AG09319 (cell line): ENCODE results near the gene TXLNG.

Source experiments
- DNase-seq: peaks from one replicate; pipeline ENCODE4 v3.0.0-alpha.2; 2010; ENCODE audit warnings: low read depth; ENCODE audit errors: extremely low read depth
- TF ChIP-seq, protein P1 (sequence below): IDR thresholded peaks from 2 replicates; pipeline ENCODE4 v1.5.1; 2011; ENCODE audit warnings: low read depth, mild to moderate bottlenecking, inconsistent platforms, low read length, moderate library complexity

Gene TXLNG

DNA sequence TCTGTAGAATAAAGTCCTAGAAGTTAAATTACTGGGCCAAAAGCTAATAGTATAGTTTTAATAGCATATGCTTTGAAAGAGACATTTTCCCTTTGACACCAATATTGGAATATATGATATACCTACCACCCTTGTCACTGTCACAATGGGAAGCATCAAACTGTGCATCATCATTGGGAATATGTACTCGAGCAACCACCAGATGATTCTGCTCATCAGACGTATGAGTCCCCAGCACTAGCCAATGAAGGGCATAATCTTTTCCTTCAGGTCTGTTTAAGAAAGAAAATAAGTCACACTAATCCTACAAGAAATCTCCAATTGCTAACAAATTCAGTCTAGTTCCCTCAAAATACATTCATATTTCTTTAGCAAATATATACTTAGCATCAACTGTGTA lies 76.6 kb downstream of the TXLNG start:
- DNase-seq, result no peak
- TF ChIP-seq, protein P1, sequence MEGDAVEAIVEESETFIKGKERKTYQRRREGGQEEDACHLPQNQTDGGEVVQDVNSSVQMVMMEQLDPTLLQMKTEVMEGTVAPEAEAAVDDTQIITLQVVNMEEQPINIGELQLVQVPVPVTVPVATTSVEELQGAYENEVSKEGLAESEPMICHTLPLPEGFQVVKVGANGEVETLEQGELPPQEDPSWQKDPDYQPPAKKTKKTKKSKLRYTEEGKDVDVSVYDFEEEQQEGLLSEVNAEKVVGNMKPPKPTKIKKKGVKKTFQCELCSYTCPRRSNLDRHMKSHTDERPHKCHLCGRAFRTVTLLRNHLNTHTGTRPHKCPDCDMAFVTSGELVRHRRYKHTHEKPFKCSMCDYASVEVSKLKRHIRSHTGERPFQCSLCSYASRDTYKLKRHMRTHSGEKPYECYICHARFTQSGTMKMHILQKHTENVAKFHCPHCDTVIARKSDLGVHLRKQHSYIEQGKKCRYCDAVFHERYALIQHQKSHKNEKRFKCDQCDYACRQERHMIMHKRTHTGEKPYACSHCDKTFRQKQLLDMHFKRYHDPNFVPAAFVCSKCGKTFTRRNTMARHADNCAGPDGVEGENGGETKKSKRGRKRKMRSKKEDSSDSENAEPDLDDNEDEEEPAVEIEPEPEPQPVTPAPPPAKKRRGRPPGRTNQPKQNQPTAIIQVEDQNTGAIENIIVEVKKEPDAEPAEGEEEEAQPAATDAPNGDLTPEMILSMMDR, result no peak

DNA sequence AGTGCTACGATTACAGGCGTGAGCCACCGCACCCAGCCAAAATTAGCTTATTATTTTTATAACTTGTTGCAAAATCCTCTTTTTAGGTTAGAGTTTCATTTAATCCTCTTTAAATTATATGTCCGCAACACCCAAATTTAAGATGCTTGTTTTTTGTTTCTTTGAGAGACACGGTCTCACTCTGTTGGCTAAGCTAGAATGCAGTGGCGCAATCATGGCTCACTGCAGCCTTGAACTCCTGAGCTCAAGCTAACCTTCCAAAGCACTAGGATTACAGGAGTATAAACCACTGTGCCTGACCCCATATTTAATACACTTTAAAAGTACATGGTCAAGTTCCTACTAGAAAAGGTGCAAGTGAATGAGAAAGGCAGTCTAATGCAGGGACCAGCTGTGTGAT lies 81.7 kb downstream of the TXLNG start:
- no peak for DNase-seq
- TF ChIP-seq, protein P1, result no peak

DNA sequence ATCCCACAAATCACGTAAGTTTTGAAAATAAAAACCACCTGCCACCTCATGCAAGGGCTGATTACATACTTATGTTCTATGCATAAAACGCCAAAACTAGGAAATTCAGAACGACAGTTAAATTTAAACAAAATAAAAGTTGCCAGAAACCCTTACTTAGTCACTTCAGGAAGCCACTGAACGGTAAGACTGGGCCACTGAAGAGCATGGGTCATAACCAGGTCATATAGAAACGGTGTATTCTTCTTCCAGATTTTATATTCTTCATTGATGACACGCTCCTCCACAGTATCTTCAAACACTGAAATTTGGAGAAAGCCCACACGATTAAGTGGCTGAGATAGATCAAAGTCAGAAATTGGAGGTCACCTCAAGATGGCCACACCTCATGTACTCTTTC lies 82.7 kb downstream of the TXLNG start:
- TF ChIP-seq, protein P1, result no peak
- no peak for DNase-seq

DNA sequence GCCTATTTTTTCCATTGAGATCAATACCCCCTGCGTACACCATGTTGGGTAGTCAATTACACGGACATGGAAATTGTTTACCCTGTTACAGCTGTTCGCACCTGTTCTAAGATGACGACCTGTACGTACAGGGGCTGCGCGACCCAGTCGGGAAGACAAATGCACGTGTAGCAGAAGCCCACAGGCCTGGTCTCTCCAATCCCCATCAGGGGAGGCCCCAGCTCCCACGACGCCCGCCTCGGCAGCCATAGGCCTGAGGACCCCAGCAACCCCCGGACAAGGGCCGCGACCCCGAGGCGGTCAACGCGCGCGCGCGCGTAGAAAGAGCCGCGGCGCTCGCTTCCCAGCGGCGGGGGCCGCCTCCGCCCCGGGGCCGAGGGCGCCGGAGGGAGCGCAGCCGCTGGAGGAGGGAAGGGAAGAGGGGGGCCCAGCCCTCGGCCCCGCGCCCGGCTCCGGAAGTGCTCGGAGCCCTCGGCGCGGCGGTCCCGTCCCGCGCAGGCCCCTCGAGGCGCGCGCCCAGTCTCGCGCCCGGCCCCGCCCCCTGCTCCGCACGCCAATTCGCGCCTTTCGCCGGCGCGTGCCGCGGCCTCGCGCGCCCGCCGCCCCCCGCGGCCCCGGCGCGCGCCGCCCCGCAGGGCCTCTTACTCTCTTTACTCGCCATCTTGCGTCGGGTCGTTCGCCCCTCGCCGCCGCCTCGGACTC lies 83.3 kb downstream of the TXLNG start:
- TF ChIP-seq, protein P1, result no peak
- no peak for DNase-seq

DNA sequence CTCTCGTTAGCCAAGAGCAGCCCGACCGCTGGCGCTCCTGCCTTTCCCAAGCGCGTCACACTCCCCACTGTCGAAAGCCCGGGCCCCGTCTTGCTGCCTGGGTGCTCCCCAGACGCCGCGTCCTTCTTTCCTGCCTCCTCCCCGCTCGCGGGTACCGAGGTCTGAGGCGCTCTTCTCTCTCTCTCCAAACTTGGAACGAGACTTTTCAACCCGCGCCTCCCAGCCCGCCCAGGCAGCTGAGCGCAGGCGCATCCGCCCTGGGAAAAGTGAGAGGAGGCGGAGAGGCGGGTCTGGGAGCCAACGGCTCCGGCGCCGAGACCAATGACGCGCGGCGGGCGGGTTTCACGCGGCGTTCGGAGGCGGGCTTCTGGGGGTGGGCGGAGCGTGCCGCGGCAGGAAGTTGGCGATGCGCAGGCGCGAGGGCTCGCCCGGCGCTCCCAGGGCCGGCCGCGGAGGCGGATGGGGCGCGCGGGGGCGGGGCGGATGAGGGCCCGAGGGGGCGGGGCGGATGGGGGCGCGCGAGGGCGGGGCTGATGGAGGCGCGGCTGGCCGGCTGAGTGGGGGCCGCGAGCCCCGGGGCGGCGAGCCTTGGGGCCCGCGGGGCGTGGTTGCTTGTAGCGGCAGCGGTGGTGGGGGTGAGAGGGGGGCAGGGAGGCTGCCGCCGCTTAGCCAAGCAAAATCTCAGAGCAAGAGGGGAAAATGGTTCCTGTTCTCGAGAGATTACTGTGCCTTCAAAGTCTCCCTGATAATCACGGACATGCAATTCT lies 84.0 kb downstream of the TXLNG start, which contains the start of gene RBBP7:
RBBP7 (minus strand) TSS at position 268 of the 767 bp plus-strand sequence. CDS start 309 bp downstream, outside the sequence.
- TF ChIP-seq, protein P1, result no peak
- peak; percentile 85 for DNase-seq

DNA sequence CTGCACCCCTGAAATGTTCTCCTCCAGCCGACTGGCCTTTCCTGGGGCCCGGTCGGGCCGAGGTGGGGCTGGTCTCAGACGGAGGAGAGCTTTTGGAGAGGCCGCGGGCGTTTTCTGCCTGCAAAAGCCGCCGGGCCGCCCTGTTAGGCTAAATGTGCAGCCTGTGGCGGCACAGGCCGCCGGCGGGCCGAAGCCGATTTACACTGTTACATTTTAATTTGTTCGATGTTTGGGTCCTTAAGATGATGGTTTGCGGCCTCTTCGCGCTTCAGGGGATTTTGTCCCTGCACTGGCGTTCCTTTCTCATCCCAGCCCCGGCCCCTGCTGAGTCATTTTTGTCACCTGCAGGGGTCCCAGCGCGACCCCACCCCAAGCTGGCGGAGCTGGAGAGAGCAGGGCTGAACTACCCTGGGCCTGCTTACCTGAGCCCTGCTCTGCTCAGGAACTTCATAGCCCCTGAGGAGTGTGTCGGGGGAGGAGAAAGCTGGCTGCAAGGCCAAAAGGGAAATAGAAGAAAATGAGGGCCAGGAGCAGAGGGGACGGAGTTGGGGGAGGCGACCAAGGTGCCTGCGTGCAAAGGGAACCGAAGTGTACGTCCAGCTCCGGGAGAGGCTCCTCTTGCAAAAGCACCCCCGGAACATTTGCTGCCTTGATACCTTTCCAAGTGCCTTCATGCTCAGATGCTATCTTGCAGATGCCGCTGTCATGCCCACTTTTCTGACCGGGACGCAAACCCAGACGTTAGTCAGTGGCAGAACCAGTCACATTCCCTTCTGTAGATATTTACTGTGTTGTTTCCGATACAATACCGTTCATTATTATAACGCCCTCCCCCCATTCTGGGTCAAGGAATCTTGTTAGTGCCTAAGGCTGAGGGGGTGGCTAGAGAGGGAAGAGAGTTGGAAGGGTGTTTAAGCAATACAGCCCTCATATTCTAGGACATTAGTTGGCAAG lies 84.9 kb downstream of the TXLNG start:
- TF ChIP-seq, protein P1, result no peak
- DNase-seq, result no peak

DNA sequence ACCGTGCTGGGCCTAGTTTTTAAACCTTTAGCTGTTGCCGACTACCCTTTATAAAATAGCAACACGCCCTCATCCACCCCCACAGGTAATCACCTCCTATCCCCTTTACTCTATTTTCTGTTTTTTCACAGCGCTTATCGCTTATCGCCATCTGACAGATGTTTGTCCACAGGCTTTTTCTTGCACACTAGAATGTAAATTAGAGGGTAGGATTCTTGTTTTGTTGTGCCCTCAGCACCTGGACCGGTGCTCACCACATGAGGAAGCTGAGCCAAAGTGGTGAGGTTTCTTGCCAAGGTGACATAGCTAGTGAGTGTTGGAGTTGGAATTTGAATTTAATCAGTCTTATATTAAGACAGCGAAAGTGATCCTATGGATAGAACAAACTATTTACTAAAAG lies 86.8 kb downstream of the TXLNG start:
- TF ChIP-seq, protein P1, result no peak
- DNase-seq, result no peak
